Esophagus (tissue), 2 donors: Measurements from ENCODE around the gene GBX1. TPM values are rescaled to one million over a fixed set of nuclear protein-coding genes. Genes with fewer than 3 reads are reported as not detected.

Experiments used
- H3K27ac ChIP-seq, 2 donors: one replicate each; pipeline ENCODE4 v1.5.1; 2013; ENCODE audit warnings: low read depth in 2 of 2, mild to moderate bottlenecking in 2 of 2, inconsistent platforms in 1 of 2, low read length in 1 of 2, moderate library complexity in 1 of 2
- H3K27me3 ChIP-seq, 2 donors: one replicate each; pipeline ENCODE4 v1.6.1; 2013; ENCODE audit warnings: low read length in 2 of 2, control low read depth in 1 of 2, mild to moderate bottlenecking in 1 of 2; ENCODE audit not compliant: insufficient read depth in 2 of 2, control insufficient read depth in 1 of 2
- H3K36me3 ChIP-seq, 2 donors: one replicate each; pipeline ENCODE4 v1.6.1; 2013; ENCODE audit warnings: low read length in 1 of 2; ENCODE audit not compliant: control insufficient read depth in 2 of 2, insufficient read depth in 2 of 2
- H3K4me1 ChIP-seq, 2 donors: one replicate each; pipeline ENCODE4 v1.6.1; 2013; ENCODE audit warnings: low read length in 1 of 2; ENCODE audit not compliant: control insufficient read depth in 2 of 2, insufficient read depth in 2 of 2
- H3K4me3 ChIP-seq, 2 donors: one replicate each; pipeline ENCODE4 v1.5.1; 2013; ENCODE audit warnings: low read length in 2 of 2, mild to moderate bottlenecking in 2 of 2, low read depth in 1 of 2, moderate library complexity in 1 of 2
- H3K9me3 ChIP-seq, 2 donors: one replicate each; pipeline ENCODE4 v1.6.1; 2013; ENCODE audit warnings: mild to moderate bottlenecking in 2 of 2, low read depth in 1 of 2, low read length in 1 of 2, moderate library complexity in 1 of 2; ENCODE audit not compliant: control insufficient read depth in 2 of 2, insufficient read depth in 1 of 2
- WGBS, 2 donors: extraction: QIAGEN DNeasy Blood & Tissue Kit; methylation state at CpG; one replicate each; pipeline ENCODE4 v1.1.7; 2013; 5-methylcytosine and 5-hydroxymethylcytosine counted together
- polyA plus RNA-seq, 2 donors: library from polyadenylated mRNA; stranded (reverse); fragments of 200-250 nt; gene quantifications; one replicate each; pipeline ENCODE4 v1.2.3, GENCODE V29; 2013
- donor health status: healthy with polysubstance abuse.
- donor health status: Bipolar disorder and iron deficiency.

The GBX1 gene
- polyA plus RNA-seq, 2 donors = not detected

- WGBS, 2 donors = 83 to 89% methylated on average over 1 of the region's 1 CpG
Observed at GRCh38 chr7:151161757-151162156, 5.7 kb downstream of the GBX1 start.

GRCh38 chr7:151157645-151158329, 9.7 kb downstream of the GBX1 start:
- 78 to 80% methylated on average over 7 of the region's 7 CpGs for WGBS, 2 donors
- Histone ChIP-seq H3K4me1 (no peaks in the 10 kb centered on the region), H3K9me3 (no peaks in the 10 kb centered on the region), H3K4me3 (no peak overlapping the region), H3K27me3 (peaks cover 0 to 3% of the 10 kb centered on the region in 2 donors), H3K36me3 (no peaks in the 10 kb centered on the region), H3K27ac (no peak overlapping the region)

More at GRCh38 chr7:151161757-151162156, 5.7 kb downstream of the GBX1 start:
- H3K4me3 ChIP-seq = no peak overlapping the region
- peaks cover 0 to 4% of the 10 kb centered on the region in 2 donors for H3K27me3 ChIP-seq
- H3K27ac ChIP-seq = no peak overlapping the region
- H3K9me3 ChIP-seq = no peaks in the 10 kb centered on the region
- H3K36me3 ChIP-seq = no peaks in the 10 kb centered on the region
- peaks cover 0 to under 1% of the 10 kb centered on the region in 2 donors for H3K4me1 ChIP-seq

- Histone ChIP-seq H3K27ac (no peak overlapping the region), H3K4me3 (no peak overlapping the region), H3K4me1 (no peaks in the 10 kb centered on the region), H3K9me3 (no peaks in the 10 kb centered on the region), H3K27me3 (peaks cover 0 to 3% of the 10 kb centered on the region in 2 donors), H3K36me3 (no peaks in the 10 kb centered on the region)
- 59 to 64% methylated on average over 6 of the region's 6 CpGs for WGBS, 2 donors
Observed at GRCh38 chr7:151152643-151153513, 14.6 kb downstream of the GBX1 start.

GRCh38 chr7:151150388-151150787, 17.1 kb downstream of the GBX1 start:
- Histone ChIP-seq H3K9me3 (no peaks in the 10 kb centered on the region), H3K4me1 (no peaks in the 10 kb centered on the region), H3K4me3 (no peak overlapping the region), H3K36me3 (no peaks in the 10 kb centered on the region), H3K27ac (no peak overlapping the region), H3K27me3 (peaks cover 0 to 3% of the 10 kb centered on the region in 2 donors)
- WGBS, 2 donors = 59 to 73% methylated on average over 3 of the region's 3 CpGs

- WGBS, 2 donors = 46 to 60% methylated on average over 22 of the region's 22 CpGs
- peaks cover 0 to 3% of the 10 kb centered on the region in 2 donors for H3K4me1 ChIP-seq
- no peaks in the 10 kb centered on the region for H3K9me3 ChIP-seq
- no peak overlapping the region for H3K4me3 ChIP-seq
- H3K27ac ChIP-seq = no peak overlapping the region
- H3K36me3 ChIP-seq = peaks cover 8% of the 10 kb centered on the region in 2 donors
- no peaks in the 10 kb centered on the region for H3K27me3 ChIP-seq
Observed at GRCh38 chr7:151148319-151149259, 18.9 kb downstream of the GBX1 start.

GRCh38 chr7:151146761-151147160, 20.7 kb downstream of the GBX1 start:
- Histone ChIP-seq H3K9me3 (no peaks in the 10 kb centered on the region), H3K4me3 (no peak overlapping the region), H3K36me3 (peaks cover 8 to 26% of the 10 kb centered on the region in 2 donors), H3K4me1 (peaks cover 0 to 3% of the 10 kb centered on the region in 2 donors), H3K27me3 (no peaks in the 10 kb centered on the region), H3K27ac (no peak overlapping the region)
- WGBS, 2 donors = 52 to 56% methylated on average over 3 of the region's 3 CpGs

GRCh38 chr7:151144387-151144786, 23.1 kb downstream of the GBX1 start:
- H3K4me1 ChIP-seq = peaks cover 0 to 3% of the 10 kb centered on the region in 2 donors
- no peaks in the 10 kb centered on the region for H3K27me3 ChIP-seq
- no peaks in the 10 kb centered on the region for H3K9me3 ChIP-seq
- WGBS, 2 donors = 94 to 97% methylated on average over 7 of the region's 7 CpGs
- peaks cover 13 to 45% of the 10 kb centered on the region in 2 donors for H3K36me3 ChIP-seq
- no peak overlapping the region for H3K27ac ChIP-seq
- no peak overlapping the region for H3K4me3 ChIP-seq

- no peaks in the 10 kb centered on the region for H3K9me3 ChIP-seq
- H3K27ac ChIP-seq = no peak overlapping the region
- H3K4me3 ChIP-seq = no peak overlapping the region
- WGBS, 2 donors = 72 to 80% methylated on average over 25 of the region's 25 CpGs
- H3K36me3 ChIP-seq = peaks cover 18 to 48% of the 10 kb centered on the region in 2 donors
- peaks cover 0 to 3% of the 10 kb centered on the region in 2 donors for H3K4me1 ChIP-seq
- no peaks in the 10 kb centered on the region for H3K27me3 ChIP-seq
Observed at GRCh38 chr7:151143261-151144015, 24.1 kb downstream of the GBX1 start.
